HFFc6 (cell line): ENCODE results near the gene PCED1A. TPM values are rescaled to one million over a fixed set of nuclear protein-coding genes. Genes with fewer than 3 reads are reported as not detected.
A peak's percentile ranks its signal among the peaks of the same experiment; 100 is the strongest.

ENCODE experiments used
- DNase-seq: peaks from one replicate; pipeline ENCODE4 v3.0.0-alpha.2; 2018
- H3K27ac Mint-ChIP-seq: 2 replicates; pipeline ENCODE4 v1.8.0; 2020; ENCODE audit warnings: mild to moderate bottlenecking, mixed read lengths
- H3K27me3 Mint-ChIP-seq: 2 replicates; pipeline ENCODE4 v1.8.0; 2021; ENCODE audit warnings: mild to moderate bottlenecking, moderate library complexity, mixed read lengths; ENCODE audit not compliant: insufficient read depth
- H3K36me3 Mint-ChIP-seq: 2 replicates; pipeline ENCODE4 v1.8.0; 2021; ENCODE audit warnings: low read depth, mixed read lengths
- H3K4me1 Mint-ChIP-seq: 2 replicates; pipeline ENCODE4 v1.8.0; 2020; ENCODE audit warnings: low read depth, mixed read lengths
- H3K4me3 Mint-ChIP-seq: 2 replicates; pipeline ENCODE4 v1.8.0; 2020; ENCODE audit warnings: mild to moderate bottlenecking, moderate library complexity, mixed read lengths
- H3K9me3 Mint-ChIP-seq: 2 replicates; pipeline ENCODE4 v1.8.0; 2020; ENCODE audit warnings: mild to moderate bottlenecking, mixed read lengths
- CTCF ChIP-seq: fragments of 200-600 bp; sonication (generic); IDR thresholded peaks from 2 replicates; pipeline ENCODE4 v1.5.0; 2021; ENCODE audit warnings: antibody characterized with exemption, mild to moderate bottlenecking
- long read RNA-seq: library from polyadenylated mRNA; unstranded; transcript quantifications from one replicate; pipeline ENCODE4 v2.0.0, GENCODE V29; 2019
- total RNA-seq, 6 experiments: library from RNA; stranded (reverse); fragmentation: NEBNext Ultra II Directional; extraction: Animal tissue kit (Norgen Biotek cat#: 25700); gene quantifications; 2 replicates in 1 of 6; 3 replicates in 5 of 6; pipeline ENCODE4 v1.2.3, GENCODE V29; 2021

Gene PCED1A, protein sequence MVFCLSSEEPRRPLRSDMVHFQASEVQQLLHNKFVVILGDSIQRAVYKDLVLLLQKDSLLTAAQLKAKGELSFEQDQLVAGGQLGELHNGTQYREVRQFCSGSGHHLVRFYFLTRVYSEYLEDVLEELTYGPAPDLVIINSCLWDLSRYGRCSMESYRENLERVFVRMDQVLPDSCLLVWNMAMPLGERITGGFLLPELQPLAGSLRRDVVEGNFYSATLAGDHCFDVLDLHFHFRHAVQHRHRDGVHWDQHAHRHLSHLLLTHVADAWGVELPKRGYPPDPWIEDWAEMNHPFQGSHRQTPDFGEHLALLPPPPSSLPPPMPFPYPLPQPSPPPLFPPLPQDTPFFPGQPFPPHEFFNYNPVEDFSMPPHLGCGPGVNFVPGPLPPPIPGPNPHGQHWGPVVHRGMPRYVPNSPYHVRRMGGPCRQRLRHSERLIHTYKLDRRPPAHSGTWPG
- total RNA-seq = 10 to 100 TPM; 22.0 to 24.8 (median 23.8) TPM
- long read RNA-seq, partial matches to known transcripts = 2 of 10 reads
- long read RNA-seq, other reads (novel, unspliced or antisense) = 6 of 10 reads

DNA sequence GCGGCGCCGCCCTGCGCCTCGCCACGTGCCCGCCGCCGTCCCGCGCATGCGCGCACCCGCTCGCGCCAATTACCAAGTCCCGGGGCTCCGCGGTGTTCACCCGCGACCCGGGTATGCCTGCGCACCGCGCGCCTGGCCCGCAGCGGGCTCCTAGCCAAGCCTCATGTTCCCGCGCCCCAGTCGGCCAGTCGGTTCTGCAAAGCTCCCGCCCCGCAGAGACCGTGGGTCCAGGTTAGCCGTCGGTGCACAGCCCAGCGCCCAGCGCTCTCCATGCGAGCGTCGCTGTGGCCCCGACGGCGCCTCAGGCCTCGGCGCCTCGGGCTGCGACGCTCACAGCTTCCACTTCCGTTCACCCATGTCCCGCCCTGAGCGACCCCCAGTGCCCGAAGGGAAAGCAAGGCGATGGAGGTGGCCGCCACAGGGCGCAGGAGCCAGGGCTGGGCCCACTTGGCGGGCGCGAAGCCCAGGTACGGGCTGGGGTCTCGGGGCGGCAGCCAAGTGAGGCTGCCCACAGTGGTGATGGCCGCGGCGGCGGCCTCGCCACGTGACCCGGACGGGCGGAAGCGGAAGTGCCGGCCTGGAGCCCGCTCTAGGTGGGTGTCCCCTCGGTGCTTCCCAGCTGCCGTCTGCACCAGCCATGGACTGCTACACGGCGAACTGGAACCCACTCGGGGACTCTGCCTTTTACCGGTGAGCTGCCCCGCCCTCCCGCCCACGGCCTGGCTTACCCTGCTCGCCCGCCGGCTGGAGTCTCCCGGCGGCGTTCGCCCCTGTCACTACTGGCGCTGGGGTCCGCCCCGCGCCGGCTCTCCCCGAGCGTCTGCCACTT is at the start of gene PCED1A, which contains the start of gene VPS16:
PCED1A (minus strand) TSS at position 518 of the 829 bp plus-strand sequence. CDS start 743 bp downstream, outside the sequence.
VPS16 (plus strand) TSS at position 608 of the 829 bp plus-strand sequence; CDS start at position 638, 30 bp downstream.
- H3K27me3 Mint-ChIP-seq = no peaks in the 10 kb centered on the region
- peak within 1 kb of the TSS; percentile 97 for H3K4me3 Mint-ChIP-seq
- peak within 1 kb of the TSS; percentile 90 for H3K27ac Mint-ChIP-seq
- H3K4me1 Mint-ChIP-seq = peaks cover 23% of the 10 kb centered on the region
- no peaks in the 10 kb centered on the region for H3K9me3 Mint-ChIP-seq
- no peak for TF ChIP-seq CTCF
- peaks cover 27% of the 10 kb centered on the region for H3K36me3 Mint-ChIP-seq
- peak; percentile 80 for DNase-seq

DNA sequence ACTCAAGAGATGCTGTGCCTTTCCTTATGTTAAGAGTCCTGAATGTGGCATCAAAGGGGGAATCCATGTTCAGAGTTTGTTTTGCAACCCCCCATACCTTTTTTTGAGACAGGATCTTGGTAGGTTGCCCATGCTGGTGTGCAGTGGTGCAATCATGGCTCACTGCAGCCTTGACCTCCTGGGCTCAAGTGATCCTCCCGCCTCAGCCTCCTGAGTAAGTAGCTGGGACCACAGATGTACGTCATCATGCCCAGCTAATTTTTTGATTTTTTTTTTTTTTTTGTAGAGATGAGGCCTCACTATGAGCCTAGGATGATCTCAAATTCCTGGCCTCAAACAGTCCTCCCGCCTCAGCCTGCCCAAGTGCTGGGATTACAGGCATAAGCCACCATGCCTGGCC is 49.3 kb upstream of the PCED1A start:
- Mint-ChIP-seq H3K36me3 (peaks cover 9% of the 10 kb centered on the region; the same call in 1 of the 2 replicates), H3K4me1 (peaks cover 38% of the 10 kb centered on the region), H3K4me3 (no peak overlapping the region), H3K9me3 (no peaks in the 10 kb centered on the region), H3K27ac (no peak overlapping the region; the same call in 1 of the 2 replicates), H3K27me3 (peaks cover 5% of the 10 kb centered on the region; the same call in 1 of the 2 replicates)
- no peak for DNase-seq
- TF ChIP-seq CTCF = no peak

GRCh38 chr20:2889209-2889608 is 48.8 kb upstream of the PCED1A start:
- peaks cover 41% of the 10 kb centered on the region for H3K4me1 Mint-ChIP-seq
- H3K36me3 Mint-ChIP-seq = peaks cover 6% of the 10 kb centered on the region; the same call in 1 of the 2 replicates
- no peak overlapping the region for H3K4me3 Mint-ChIP-seq
- DNase-seq = no peak
- no peak overlapping the region for H3K27ac Mint-ChIP-seq
- H3K27me3 Mint-ChIP-seq = peaks cover 5% of the 10 kb centered on the region; the same call in 1 of the 2 replicates
- H3K9me3 Mint-ChIP-seq = no peaks in the 10 kb centered on the region
- TF ChIP-seq CTCF = no peak

DNA sequence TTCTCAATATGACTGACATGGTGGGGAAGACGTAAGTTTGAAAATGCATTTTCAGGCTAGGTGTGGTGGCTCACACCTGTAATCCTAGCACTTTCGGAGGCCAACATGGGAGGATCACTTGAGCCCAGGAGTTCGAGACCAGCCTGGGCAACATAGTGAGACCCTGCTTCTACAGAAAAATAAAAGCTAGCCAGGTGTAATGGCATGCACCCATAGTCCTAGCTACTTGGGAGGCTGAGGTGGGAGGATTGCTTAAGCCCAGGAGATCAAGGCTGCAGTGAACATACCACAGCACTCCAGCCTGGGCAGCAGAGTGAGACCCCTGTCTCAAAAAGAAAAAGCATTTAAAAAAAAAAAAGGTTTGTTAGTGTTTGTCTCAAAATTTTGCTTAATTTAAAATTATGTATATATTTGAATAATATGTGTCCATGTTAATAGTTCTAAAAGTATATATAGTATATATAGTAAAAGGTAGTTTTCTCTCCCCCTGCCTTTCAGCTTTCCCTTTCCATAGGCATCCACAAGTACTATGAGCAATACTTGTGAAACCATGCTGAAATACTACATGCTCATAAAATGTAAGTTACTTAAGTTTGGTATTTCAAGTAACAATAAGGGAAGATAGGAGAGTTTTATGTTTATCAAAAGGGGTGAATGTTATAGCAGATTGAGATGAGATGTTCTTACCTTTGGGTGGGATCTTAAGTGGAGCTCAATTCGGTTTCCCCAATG is 47.9 kb upstream of the PCED1A start:
- DNase-seq = no peak

More for the DNA sequence above, 47.9 kb upstream of the PCED1A start:
- no peak for TF ChIP-seq CTCF
- peaks cover 3% of the 10 kb centered on the region; the same call in 1 of the 2 replicates for H3K36me3 Mint-ChIP-seq
- H3K4me1 Mint-ChIP-seq = peaks cover 48% of the 10 kb centered on the region
- H3K9me3 Mint-ChIP-seq = no peaks in the 10 kb centered on the region
- no peak overlapping the region for H3K27ac Mint-ChIP-seq
- no peak overlapping the region for H3K4me3 Mint-ChIP-seq
- H3K27me3 Mint-ChIP-seq = peaks cover 5% of the 10 kb centered on the region; the same call in 1 of the 2 replicates
